ENCODE results near the gene TUBA1C.
A peak's percentile ranks its signal among the peaks of the same experiment; 100 is the strongest.

TUBA1C gene

GRCh38 chr12:49295082-49295936 is 30.4 kb downstream of the TUBA1C start, which contains the start of gene PRPH:
TSS of gene PRPH (plus strand) at chr12:49295147. CDS start at chr12:49295201, 54 bp downstream.
- TF ChIP-seq CTCF (IDR thresholded peaks at IDR 0.05; ENCODE audit: low read depth, low read length) = peak; percentile 15
- Histone ChIP-seq H3K27me3 (no peaks in the 10 kb centered on the region), H3K36me3 (peaks cover 27% of the 10 kb centered on the region), H3K4me1 (peaks cover 3% of the 10 kb centered on the region; the same call in 1 of the 2 replicates), H3K9me3 (no peaks in the 10 kb centered on the region), H3K4me3 (ENCODE audit: low read depth, low read length) (peak within 1 kb of the TSS; percentile 89)
- DNase-seq = peak; percentile 80

- Histone ChIP-seq H3K4me3 (ENCODE audit: low read depth, low read length) (peak overlapping the region; percentile 89), H3K27me3 (no peaks in the 10 kb centered on the region), H3K36me3 (peaks cover 27% of the 10 kb centered on the region), H3K9me3 (no peaks in the 10 kb centered on the region), H3K4me1 (peaks cover 3% of the 10 kb centered on the region; the same call in 1 of the 2 replicates)
- peak; percentile 70 for TF ChIP-seq CTCF (IDR thresholded peaks at IDR 0.05; ENCODE audit: low read depth, low read length)
- DNase-seq = peak; percentile 67
These were observed 31.4 kb downstream of the TUBA1C start for GRCh38 chr12:49296034-49296835.

DNA sequence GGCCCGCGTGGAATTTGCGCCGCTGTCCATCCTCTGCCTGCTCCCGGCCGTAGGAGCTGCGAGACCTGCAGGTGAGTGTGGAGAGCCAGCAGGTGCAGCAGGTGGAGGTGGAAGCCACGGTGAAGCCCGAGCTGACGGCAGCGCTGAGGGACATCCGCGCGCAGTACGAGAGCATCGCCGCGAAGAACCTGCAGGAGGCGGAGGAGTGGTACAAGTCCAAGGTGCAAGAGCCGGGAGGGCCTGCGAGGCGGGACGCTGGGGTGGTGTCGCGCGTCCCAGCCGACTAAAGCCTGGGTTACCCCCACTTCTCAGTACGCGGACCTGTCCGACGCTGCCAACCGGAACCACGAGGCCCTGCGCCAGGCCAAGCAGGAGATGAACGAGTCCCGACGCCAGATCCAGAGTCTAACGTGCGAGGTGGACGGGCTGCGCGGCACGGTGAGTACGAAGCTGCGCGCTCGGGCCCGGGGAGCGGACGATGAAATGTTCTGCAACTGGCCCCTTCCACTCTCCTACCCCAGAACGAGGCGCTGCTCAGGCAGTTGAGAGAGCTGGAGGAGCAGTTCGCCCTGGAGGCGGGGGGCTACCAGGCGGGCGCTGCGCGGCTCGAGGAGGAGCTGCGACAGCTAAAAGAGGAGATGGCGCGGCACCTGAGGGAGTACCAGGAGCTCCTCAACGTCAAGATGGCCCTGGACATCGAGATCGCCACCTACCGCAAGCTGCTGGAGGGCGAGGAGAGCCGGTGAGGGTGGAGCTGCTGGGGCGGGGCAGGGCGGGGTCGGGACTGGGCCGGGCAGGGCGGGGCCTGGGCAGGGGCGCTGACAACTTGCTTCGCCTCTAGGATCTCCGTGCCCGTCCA is 32.2 kb downstream of the TUBA1C start:
- H3K4me3 ChIP-seq (ENCODE audit: low read depth, low read length) = peak overlapping the region; percentile 89
- H3K27me3 ChIP-seq = no peaks in the 10 kb centered on the region
- TF ChIP-seq CTCF (IDR thresholded peaks at IDR 0.05; ENCODE audit: low read depth, low read length) = no peak
- H3K36me3 ChIP-seq = peaks cover 27% of the 10 kb centered on the region
- no peaks in the 10 kb centered on the region for H3K9me3 ChIP-seq
- peaks cover 6% of the 10 kb centered on the region for H3K4me1 ChIP-seq
- peak; percentile 48 for DNase-seq

- DNase-seq = no peak
- no peak for TF ChIP-seq CTCF (IDR thresholded peaks at IDR 0.05; ENCODE audit: low read depth, low read length)
- no peaks in the 10 kb centered on the region for H3K27me3 ChIP-seq
- peaks cover 6% of the 10 kb centered on the region for H3K4me1 ChIP-seq
- H3K9me3 ChIP-seq = no peaks in the 10 kb centered on the region
- no peak overlapping the region for H3K4me3 ChIP-seq (ENCODE audit: low read depth, low read length)
- H3K36me3 ChIP-seq = peaks cover 27% of the 10 kb centered on the region
These were observed 32.8 kb downstream of the TUBA1C start for GRCh38 chr12:49297695-49298060.

DNA sequence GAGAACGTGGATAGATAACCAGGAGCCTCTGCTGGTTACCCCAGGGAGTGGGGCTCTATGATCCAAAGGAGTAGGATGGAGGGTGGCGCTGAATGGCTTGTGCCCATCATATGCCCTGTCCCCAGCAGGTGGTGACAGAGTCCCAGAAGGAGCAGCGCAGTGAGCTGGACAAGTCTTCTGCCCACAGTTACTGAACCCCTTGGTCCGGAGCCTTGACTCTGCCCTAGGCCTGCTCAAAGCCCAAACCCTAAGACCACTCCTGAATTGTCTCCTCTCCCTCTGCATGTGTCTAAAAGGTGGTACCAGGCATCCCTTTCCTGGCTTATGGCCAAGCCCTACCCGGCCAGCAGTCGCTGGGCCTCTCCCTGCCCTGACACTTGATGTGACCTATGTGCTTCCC is 33.3 kb downstream of the TUBA1C start:
- H3K36me3 ChIP-seq = peaks cover 27% of the 10 kb centered on the region
- TF ChIP-seq CTCF (IDR thresholded peaks at IDR 0.05; ENCODE audit: low read depth, low read length) = peak; percentile 34
- peak; percentile 46 for DNase-seq
- no peak overlapping the region for H3K4me3 ChIP-seq (ENCODE audit: low read depth, low read length)
- H3K27me3 ChIP-seq = no peaks in the 10 kb centered on the region
- H3K9me3 ChIP-seq = no peaks in the 10 kb centered on the region
- peaks cover 6% of the 10 kb centered on the region for H3K4me1 ChIP-seq
